Stimulated activated naive B cell treated with anti-CD40 and anti-IgM and Interleukin-4, amounts not matched to agents 10 μg/mL and 1 μg/mL and 100 μg/mL, for 72 hours (primary cell): ENCODE results near the gene GPM6B.

Experiments used
- ATAC-seq, 2 donors: fragments of 150-1000 bp; cut with Tn5 transposase; replicated peaks; 2 replicates each; pipeline ENCODE4 v1.10.0; 2021; ENCODE audit warnings: moderate library complexity in 1 of 2
- DNase-seq: peaks from one replicate; pipeline ENCODE4 v3.0.0; 2021
- H3K27ac Mint-ChIP-seq: one replicate; pipeline ENCODE4 v1.8.0; 2022; ENCODE audit warnings: mild to moderate bottlenecking, mixed read lengths
- H3K27me3 Mint-ChIP-seq, 2 donors: one replicate each; pipeline ENCODE4 v1.8.0; 2022; ENCODE audit warnings: mixed read lengths in 2 of 2
- H3K36me3 Mint-ChIP-seq, 2 donors: one replicate each; pipeline ENCODE4 v1.8.0; 2022; ENCODE audit warnings: mixed read lengths in 2 of 2, mild to moderate bottlenecking in 1 of 2
- H3K4me1 Mint-ChIP-seq, 2 donors: one replicate each; pipeline ENCODE4 v1.8.0; 2022; ENCODE audit warnings: mixed read lengths in 2 of 2, mild to moderate bottlenecking in 1 of 2
- H3K4me3 Mint-ChIP-seq, 2 donors: one replicate each; pipeline ENCODE4 v1.8.0; 2022; ENCODE audit warnings: mild to moderate bottlenecking in 2 of 2, mixed read lengths in 2 of 2, moderate library complexity in 1 of 2
- H3K9me3 Mint-ChIP-seq, 2 donors: one replicate each; pipeline ENCODE4 v1.8.0; 2022; ENCODE audit warnings: mixed read lengths in 2 of 2, mild to moderate bottlenecking in 1 of 2

GPM6B gene

GRCh38 chrX:13798184-13798583 lies 18.7 kb downstream of the GPM6B start:
- no peak overlapping the region for H3K4me3 Mint-ChIP-seq
- ATAC-seq (no peak), DNase-seq (no peak)
- H3K27ac Mint-ChIP-seq: no peak overlapping the region
- H3K36me3 Mint-ChIP-seq: peaks cover 0 to 4% of the 10 kb centered on the region in 2 donors
- H3K4me1 Mint-ChIP-seq: no peaks in the 10 kb centered on the region
- H3K9me3 Mint-ChIP-seq: peaks cover 0 to 10% of the 10 kb centered on the region in 2 donors
- peaks cover 0 to 18% of the 10 kb centered on the region in 2 donors for H3K27me3 Mint-ChIP-seq

- no peak for ATAC-seq
- Mint-ChIP-seq H3K27me3 (peaks cover 0 to 20% of the 10 kb centered on the region in 2 donors), H3K36me3 (peaks cover 0 to 4% of the 10 kb centered on the region in 2 donors), H3K9me3 (peaks cover 0 to 10% of the 10 kb centered on the region in 2 donors), H3K4me1 (no peaks in the 10 kb centered on the region), H3K4me3 (no peak overlapping the region), H3K27ac (no peak overlapping the region)
- DNase-seq: no peak
Observed at GRCh38 chrX:13797512-13797911, 19.4 kb downstream of the GPM6B start.

- ATAC-seq: no peak
- Mint-ChIP-seq H3K4me1 (no peaks in the 10 kb centered on the region), H3K36me3 (no peaks in the 10 kb centered on the region), H3K27me3 (peaks cover 0 to 22% of the 10 kb centered on the region in 2 donors), H3K4me3 (no peak overlapping the region), H3K9me3 (no peaks in the 10 kb centered on the region), H3K27ac (no peak overlapping the region)
- no peak for DNase-seq
Observed at GRCh38 chrX:13794417-13794816, 22.5 kb downstream of the GPM6B start.

GRCh38 chrX:13793897-13794296 lies 23.0 kb downstream of the GPM6B start:
- H3K4me3 Mint-ChIP-seq: no peak overlapping the region
- no peaks in the 10 kb centered on the region for H3K36me3 Mint-ChIP-seq
- H3K4me1 Mint-ChIP-seq: no peaks in the 10 kb centered on the region
- H3K9me3 Mint-ChIP-seq: no peaks in the 10 kb centered on the region
- peaks cover 0 to 22% of the 10 kb centered on the region in 2 donors for H3K27me3 Mint-ChIP-seq
- no peak for ATAC-seq
- DNase-seq: no peak
- H3K27ac Mint-ChIP-seq: no peak overlapping the region

- ATAC-seq (no peak), DNase-seq (no peak)
- no peaks in the 10 kb centered on the region for H3K4me1 Mint-ChIP-seq
- peaks cover 0 to 14% of the 10 kb centered on the region in 2 donors for H3K27me3 Mint-ChIP-seq
- H3K36me3 Mint-ChIP-seq: no peaks in the 10 kb centered on the region
- no peak overlapping the region for H3K27ac Mint-ChIP-seq
- H3K9me3 Mint-ChIP-seq: no peaks in the 10 kb centered on the region
- H3K4me3 Mint-ChIP-seq: no peak overlapping the region
Observed at GRCh38 chrX:13791559-13791958, 25.3 kb downstream of the GPM6B start.

- Mint-ChIP-seq H3K9me3 (no peaks in the 10 kb centered on the region), H3K36me3 (no peaks in the 10 kb centered on the region), H3K4me1 (no peaks in the 10 kb centered on the region), H3K27me3 (peaks cover 0 to 18% of the 10 kb centered on the region in 2 donors), H3K4me3 (no peak overlapping the region), H3K27ac (no peak overlapping the region)
- DNase-seq (no peak), ATAC-seq (no peak)
Observed at GRCh38 chrX:13791145-13791544, 25.7 kb downstream of the GPM6B start.

- Mint-ChIP-seq H3K4me1 (no peaks in the 10 kb centered on the region), H3K4me3 (no peak overlapping the region), H3K36me3 (no peaks in the 10 kb centered on the region), H3K9me3 (no peaks in the 10 kb centered on the region), H3K27ac (no peak overlapping the region), H3K27me3 (peaks cover 0 to 18% of the 10 kb centered on the region in 2 donors)
- ATAC-seq (no peak), DNase-seq (no peak)
Observed at GRCh38 chrX:13790206-13791131, 26.4 kb downstream of the GPM6B start.

- Mint-ChIP-seq H3K36me3 (no peaks in the 10 kb centered on the region), H3K4me3 (no peak overlapping the region), H3K9me3 (no peaks in the 10 kb centered on the region), H3K4me1 (no peaks in the 10 kb centered on the region), H3K27me3 (peaks cover 0 to 23% of the 10 kb centered on the region in 2 donors), H3K27ac (no peak overlapping the region)
- ATAC-seq: no peak
- DNase-seq: no peak
Observed at GRCh38 chrX:13786048-13786447, 30.8 kb downstream of the GPM6B start.

- Mint-ChIP-seq H3K4me3 (no peak overlapping the region), H3K27ac (no peak overlapping the region), H3K36me3 (peaks cover 0 to 5% of the 10 kb centered on the region in 2 donors), H3K9me3 (no peaks in the 10 kb centered on the region), H3K4me1 (no peaks in the 10 kb centered on the region), H3K27me3 (peaks cover 0 to 14% of the 10 kb centered on the region in 2 donors)
- ATAC-seq: no peak
- DNase-seq: no peak
Observed at GRCh38 chrX:13780868-13781427, 35.9 kb downstream of the GPM6B start.

GRCh38 chrX:13778916-13779315 lies 38.0 kb downstream of the GPM6B start:
- Mint-ChIP-seq H3K4me1 (no peaks in the 10 kb centered on the region), H3K27ac (no peak overlapping the region), H3K4me3 (no peak overlapping the region), H3K36me3 (peaks cover 0 to 16% of the 10 kb centered on the region in 2 donors), H3K9me3 (no peaks in the 10 kb centered on the region), H3K27me3 (peaks cover 0 to 14% of the 10 kb centered on the region in 2 donors)
- DNase-seq (no peak), ATAC-seq (no peak)

- no peaks in the 10 kb centered on the region for H3K9me3 Mint-ChIP-seq
- no peak overlapping the region for H3K4me3 Mint-ChIP-seq
- ATAC-seq (no peak), DNase-seq (no peak)
- peaks cover 0 to 5% of the 10 kb centered on the region in 2 donors for H3K27me3 Mint-ChIP-seq
- peaks cover 6 to 29% of the 10 kb centered on the region in 2 donors for H3K36me3 Mint-ChIP-seq
- no peaks in the 10 kb centered on the region for H3K4me1 Mint-ChIP-seq
- no peak overlapping the region for H3K27ac Mint-ChIP-seq
Observed at GRCh38 chrX:13776387-13776786, 40.5 kb downstream of the GPM6B start.

- Mint-ChIP-seq H3K9me3 (no peaks in the 10 kb centered on the region), H3K27me3 (peaks cover 0 to 5% of the 10 kb centered on the region in 2 donors), H3K27ac (no peak overlapping the region), H3K36me3 (peaks cover 6 to 31% of the 10 kb centered on the region in 2 donors), H3K4me3 (no peak overlapping the region), H3K4me1 (no peaks in the 10 kb centered on the region)
- ATAC-seq: no peak
- no peak for DNase-seq
Observed at GRCh38 chrX:13775837-13776236, 41.1 kb downstream of the GPM6B start.

- peaks cover 6 to 40% of the 10 kb centered on the region in 2 donors for H3K36me3 Mint-ChIP-seq
- ATAC-seq: no peak
- no peak overlapping the region for H3K27ac Mint-ChIP-seq
Observed at GRCh38 chrX:13774696-13775095, 42.2 kb downstream of the GPM6B start.

GRCh38 chrX:13770013-13770535 lies 46.8 kb downstream of the GPM6B start:
- H3K36me3 Mint-ChIP-seq: peaks cover 22 to 70% of the 10 kb centered on the region in 2 donors
- H3K27me3 Mint-ChIP-seq: peaks cover 0 to 13% of the 10 kb centered on the region in 2 donors
- DNase-seq (no peak), ATAC-seq (no peak)
- no peak overlapping the region for H3K4me3 Mint-ChIP-seq
- H3K9me3 Mint-ChIP-seq: no peaks in the 10 kb centered on the region
- no peak overlapping the region for H3K27ac Mint-ChIP-seq
- peaks cover 0 to 15% of the 10 kb centered on the region in 2 donors for H3K4me1 Mint-ChIP-seq

More at GRCh38 chrX:13774696-13775095, 42.2 kb downstream of the GPM6B start:
- Mint-ChIP-seq H3K9me3 (no peaks in the 10 kb centered on the region), H3K4me1 (no peaks in the 10 kb centered on the region), H3K27me3 (peaks cover 0 to 5% of the 10 kb centered on the region in 2 donors), H3K4me3 (no peak overlapping the region)
- no peak for DNase-seq
